Renal pelvis (tissue), 12 donors: Measurements from ENCODE around the gene JAKMIP3. TPM values are rescaled to one million over a fixed set of nuclear protein-coding genes. Genes with fewer than 3 reads are reported as not detected.

Experiments used
- DNase-seq: peaks from one replicate; pipeline ENCODE4 v3.0.0-alpha.2; 2013
- long read RNA-seq, 16 experiments: transcript quantifications; one replicate each; lab custom pipeline, GENCODE V29; 2026
- polyA plus RNA-seq, 3 donors: library from polyadenylated mRNA; unstranded; fragments of 120-200 nt; gene quantifications; one replicate each; pipeline ENCODE4 v1.2.1, GENCODE V29; 2013; ENCODE audit not compliant: insufficient read length in 3 of 3

Gene JAKMIP3
- polyA plus RNA-seq: under 1 TPM; 0.19 to 0.41 (median 0.39) TPM
- long read RNA-seq, donor 1: 0 reads
- long read RNA-seq, donor 2: 0 reads
- long read RNA-seq, donor 3: 0 reads
- long read RNA-seq, donor 4: 0 reads
- long read RNA-seq, donor 5: 0 reads
- long read RNA-seq, donor 6: 0 reads
- long read RNA-seq, donor 7: 0 reads
- long read RNA-seq, donor 8: 0 reads
- long read RNA-seq, donor 9: 0 reads
- long read RNA-seq, donor 10: 0 reads
- long read RNA-seq, donor 11: 0 reads
- long read RNA-seq, donor 12: 0 reads
- long read RNA-seq, donor 13: 0 reads
- long read RNA-seq, donor 14: 0 reads
- long read RNA-seq, donor 15: 0 reads
- long read RNA-seq, donor 16: 0 reads

DNA sequence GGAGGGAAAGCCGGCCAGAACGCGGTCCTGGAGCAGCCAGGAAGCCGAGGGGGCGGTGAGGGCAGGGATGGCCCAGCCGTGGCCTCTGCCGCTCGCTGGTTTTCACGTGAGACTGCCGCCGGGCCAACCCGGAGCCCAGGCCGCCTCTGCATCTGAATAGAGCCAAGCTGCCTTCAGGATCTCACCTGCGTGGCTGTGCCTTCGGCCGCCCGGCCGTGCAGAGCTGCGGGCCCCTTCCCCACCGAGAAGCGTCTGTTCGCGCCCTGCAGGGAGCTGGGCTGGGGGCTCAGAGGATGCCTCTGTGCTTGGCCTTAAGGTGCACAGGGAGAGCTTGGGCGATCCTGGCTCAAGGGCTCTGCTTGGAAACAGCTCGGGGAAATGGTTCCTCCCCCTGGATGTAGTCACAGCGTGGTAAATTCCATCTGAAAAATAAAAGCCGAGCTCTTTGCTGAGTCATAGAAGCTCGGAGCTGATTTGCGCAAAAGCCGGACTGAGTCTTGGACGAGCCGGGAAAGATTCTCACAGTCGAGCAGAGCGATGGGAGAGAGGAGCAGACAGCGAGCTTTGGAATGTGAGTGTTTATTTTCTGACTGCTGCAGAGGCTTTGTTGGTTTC is at the start of gene JAKMIP3:
JAKMIP3 (plus strand) TSS at position 456 of the 615 bp plus-strand sequence. CDS start 38,863 bp downstream, outside the sequence.
- DNase-seq: peak; percentile 68

DNA sequence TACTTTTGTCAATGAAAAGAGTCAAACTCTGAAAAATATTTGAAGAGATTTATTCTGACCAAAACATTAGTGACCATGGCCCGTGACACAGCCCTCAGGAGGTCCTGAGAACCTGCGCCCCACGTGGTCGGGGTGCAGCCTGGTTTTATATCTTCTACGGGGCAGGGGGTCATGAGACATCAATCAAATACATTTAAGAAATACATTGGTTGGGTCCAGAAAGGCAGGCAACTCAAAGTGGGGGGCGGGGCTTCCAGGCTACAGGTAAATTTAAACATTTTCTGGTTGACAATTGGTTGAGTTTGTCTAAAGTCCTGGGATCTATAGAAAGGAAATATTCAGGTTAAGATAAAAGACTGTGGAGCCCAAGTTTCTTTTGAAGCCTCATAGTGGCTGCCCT is 49.2 kb upstream of the JAKMIP3 start:
- no peak for DNase-seq

- DNase-seq: no peak
Observed at GRCh38 chr10:132018446-132018845, 47.3 kb upstream of the JAKMIP3 start.

- no peak for DNase-seq
Observed at GRCh38 chr10:132019366-132019765, 46.4 kb upstream of the JAKMIP3 start.

DNA sequence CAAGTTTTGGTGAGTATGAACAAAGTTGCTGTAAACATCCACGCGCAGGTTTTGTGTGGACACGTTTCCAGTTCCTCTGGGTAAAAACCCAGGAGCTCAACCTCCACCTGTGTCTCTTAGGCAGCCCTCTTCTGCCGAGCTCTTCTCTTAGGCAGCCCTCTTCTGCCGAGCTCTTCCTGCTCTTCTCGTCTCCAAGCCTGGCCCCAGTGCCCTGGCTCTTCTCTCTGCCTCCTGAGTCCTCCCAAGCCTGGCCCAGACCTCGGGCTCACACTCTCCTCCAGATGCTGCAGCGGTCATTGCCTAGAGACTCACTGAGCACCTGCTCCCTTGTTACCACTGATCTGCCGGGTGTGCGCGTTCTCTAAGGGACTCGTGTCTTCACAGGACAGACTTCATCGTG is 45.3 kb upstream of the JAKMIP3 start:
- no peak for DNase-seq

DNA sequence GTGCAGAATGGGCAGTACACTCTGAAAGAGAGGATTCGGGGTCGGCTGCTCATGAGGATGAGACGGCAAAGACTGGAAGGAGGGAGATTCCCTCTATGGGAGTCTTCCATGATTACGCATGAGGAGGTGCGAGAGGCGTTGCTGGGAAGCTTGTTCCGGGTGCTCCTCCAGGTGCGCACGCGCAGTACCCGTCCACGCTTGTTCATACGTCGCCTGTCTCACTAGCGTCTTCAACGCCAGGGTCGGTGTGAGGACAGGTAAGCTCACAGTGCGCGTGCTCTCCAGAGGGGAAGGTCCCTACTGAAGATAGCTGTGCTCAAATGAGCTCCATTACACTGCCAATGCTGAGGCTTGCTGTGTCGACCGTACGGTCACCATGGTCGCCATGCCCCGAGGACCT is 44.7 kb upstream of the JAKMIP3 start:
- no peak for DNase-seq

DNA sequence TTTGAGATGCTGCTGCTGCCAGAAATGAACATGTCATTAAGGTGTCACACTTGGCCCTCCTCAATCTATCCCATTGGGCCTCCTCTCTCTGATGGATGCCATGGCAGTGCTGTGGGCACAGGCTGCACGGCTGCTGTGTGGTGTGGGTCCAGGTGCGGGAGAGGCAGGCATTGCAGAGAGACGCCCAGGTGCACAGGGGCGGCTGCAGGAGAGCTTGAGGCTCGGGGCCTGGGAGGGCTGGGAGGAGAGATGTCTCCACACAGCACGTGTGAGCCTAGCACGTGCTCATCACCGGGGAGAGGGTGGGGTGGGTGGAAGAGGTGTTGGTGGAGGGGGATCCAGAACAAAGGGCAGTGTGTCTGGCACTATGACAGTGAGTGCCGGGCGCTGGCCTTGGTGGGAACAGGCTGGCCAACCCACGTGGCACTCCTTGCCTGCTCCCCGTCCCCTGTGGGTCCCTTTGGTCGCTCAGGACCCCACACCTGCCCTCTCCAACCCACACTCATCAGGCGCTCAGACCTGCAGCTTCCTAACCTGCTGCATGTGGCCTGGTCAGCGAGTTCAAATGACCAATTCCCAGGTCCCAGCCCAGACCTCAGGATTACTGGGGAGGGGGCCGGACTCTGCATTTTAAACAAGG is 44.1 kb upstream of the JAKMIP3 start:
- no peak for DNase-seq

- no peak for DNase-seq
Observed at GRCh38 chr10:132022241-132022640, 43.5 kb upstream of the JAKMIP3 start.

DNA sequence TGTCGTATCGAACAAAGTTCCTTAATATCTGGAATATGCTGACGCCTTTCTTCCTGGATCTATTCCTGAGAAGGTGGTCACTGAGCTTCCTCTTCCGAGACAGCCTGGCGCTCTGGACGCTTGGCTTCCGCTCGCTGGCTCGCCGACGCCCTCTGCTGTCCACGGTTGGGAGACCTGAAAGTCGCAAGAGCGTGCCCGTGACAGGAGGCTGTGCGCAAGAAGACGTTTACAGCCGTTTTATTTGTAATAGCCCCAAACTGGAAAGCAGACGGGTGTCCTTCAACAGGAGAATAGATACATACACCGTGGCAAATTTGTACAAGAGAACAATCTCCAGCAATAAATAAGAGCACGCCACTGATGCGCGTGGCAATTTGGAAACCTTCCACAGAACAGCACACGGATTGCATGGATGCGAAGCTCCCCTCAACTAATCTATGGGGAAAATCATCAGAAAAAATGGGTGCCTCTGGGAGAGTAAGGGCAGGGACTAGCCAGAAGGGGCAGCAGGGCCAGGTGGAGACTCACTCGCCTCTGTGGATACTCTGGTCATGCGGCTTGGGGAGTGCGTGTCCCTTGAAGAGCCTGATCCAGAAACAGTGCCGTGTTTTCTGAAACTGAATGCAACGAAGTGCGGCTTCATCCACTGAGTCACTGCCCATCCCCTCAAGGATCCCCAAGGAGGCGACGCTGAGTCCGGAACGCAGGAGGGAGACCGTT is 42.5 kb upstream of the JAKMIP3 start:
- DNase-seq: peak; percentile 70

DNA sequence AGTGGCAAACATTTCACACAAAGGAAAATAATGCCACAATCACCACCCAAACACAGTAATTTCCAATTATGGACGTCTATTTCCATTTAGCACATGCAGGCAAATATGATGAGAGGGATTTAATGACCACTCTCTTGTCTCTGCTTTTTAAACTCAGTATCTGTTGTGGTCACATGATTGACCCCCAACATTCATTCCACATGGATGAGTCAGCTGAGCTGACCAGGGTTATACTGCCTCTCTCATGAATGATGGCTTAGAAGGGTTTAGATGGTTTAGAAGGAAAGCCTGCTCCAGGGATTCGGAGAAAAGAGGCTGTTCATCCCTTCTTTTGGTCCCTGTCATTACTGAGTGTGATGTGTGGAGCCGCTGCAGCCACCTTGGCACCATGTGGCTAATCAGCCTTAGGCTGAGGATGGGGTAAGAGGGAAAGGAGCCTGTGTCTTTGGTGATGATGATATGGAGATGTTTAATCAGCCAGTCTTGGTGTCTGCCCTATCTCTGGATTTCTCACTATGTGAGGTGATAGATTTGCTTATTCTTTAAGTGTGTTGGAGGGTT is 38.2 kb upstream of the JAKMIP3 start:
- no peak for DNase-seq

DNA sequence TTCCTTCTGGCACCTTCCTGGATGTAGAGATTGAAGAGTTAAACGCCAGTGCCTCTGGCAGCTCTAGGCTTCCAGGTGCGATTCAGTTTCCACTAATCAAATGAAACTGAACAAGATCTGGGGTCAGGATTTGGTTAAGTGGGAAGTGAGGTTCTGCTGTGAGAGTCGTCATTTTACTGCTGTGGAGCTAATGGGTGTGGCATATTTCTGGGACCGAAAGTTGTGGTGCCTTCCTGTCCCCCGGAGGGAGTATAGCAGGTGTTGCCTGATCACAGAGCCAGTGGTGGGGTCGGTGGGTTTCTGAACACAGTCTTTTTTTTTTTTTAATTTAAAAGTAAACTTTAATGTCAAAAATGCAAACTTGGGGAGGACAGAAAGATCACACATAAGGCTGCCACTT is 37.0 kb upstream of the JAKMIP3 start:
- no peak for DNase-seq

DNA sequence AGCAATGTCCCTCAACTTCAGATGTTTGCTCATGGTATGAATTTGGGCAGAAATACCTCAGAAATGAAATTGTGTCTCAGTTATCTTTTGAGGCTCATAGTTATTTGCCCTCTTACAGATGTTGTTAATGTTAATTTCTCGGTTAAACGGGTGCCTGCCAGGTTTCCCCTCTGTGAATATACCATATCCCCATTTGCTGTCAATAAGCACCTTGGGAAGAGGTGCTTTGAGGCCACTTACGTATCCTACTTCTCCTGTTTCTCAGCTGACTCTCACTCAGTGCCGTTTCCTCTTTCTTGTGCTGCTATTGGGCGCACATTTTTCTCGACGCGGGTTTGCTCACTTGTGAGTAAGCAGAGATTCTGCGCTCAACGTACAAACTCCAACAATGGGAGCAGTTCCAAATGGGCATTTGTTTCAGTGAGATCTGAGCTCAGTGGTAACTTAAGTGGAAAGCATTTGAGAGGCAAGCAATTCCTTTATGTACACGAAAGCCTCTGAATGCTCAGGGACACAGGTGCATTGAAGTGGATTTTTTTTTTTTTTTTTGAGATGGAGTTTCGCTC is 34.8 kb upstream of the JAKMIP3 start:
- DNase-seq: no peak

DNA sequence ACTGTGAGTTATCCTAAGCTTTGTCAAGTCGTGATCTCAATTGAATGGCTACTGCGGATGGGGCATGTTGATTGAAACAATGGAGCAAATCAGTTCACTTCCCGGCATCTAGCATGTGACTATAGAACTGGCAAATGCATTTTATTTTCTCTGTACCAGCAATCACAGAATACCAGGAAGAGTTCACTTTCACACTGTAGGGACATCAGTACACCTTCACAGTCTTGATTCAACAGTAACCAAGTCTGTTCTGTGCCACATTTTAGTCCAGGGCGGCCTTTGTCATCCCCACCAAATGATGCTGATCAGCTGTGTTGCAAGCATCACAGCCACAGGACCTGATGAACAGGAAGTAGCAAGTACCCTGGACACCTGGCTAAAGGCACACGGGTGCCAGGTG is 32.1 kb upstream of the JAKMIP3 start:
- no peak for DNase-seq

DNA sequence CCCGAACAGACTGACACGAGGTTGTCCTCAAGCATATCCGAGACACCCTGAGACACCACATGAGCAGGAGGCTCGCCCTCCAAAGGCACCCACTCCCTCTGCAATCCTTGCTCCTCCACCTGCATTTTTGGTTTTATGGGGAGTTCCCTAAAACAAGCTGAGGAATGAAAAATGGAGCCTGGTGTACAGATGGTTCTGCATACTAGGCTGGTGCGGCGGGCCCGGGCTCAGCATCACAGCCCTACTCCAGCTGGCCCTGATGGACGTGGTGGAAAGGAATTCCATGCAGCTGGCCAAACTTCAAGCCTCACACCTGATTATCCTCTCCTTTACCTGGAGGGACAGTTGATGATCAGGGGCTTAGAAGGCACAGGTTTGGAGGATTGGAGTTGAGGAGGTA is 30.3 kb upstream of the JAKMIP3 start:
- DNase-seq: no peak

DNA sequence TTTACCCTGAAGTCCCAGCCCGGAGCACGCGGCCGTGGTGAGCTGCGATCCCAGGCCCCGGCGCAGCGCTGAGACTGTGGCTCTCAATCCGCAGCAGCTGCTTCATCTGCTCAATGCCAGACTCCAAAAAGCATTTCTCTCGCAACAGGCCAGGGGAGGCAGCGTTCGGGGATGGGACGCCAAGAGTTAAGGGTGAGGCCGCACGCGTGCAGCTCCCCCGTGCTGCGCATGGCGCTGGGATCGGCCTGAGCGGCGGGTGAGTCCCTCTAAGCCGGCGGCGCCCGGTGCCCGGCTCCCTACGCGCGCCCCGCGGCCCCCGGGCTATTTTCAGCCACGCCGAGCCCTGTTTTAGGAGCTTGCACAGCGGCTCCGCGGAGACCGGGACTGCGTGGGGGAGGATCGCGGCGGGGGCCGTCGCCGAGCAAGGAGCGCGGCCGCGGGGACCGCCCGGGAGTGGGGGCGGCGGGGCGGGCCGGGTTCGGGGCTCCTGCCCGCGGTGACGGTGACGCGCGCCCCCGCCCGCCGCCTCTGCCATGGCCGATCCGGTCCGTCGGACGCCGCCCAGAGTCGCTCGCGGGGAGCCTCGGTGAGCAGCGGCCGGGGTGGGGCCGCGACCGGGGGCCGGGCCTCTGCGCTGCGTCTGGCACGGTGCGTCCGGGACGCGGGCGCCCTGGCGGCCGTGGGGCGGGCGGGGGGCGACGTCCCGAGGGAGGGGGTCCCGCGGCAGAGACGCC is 29.4 kb upstream of the JAKMIP3 start:
- peak; percentile 42 for DNase-seq

- no peak for DNase-seq
Observed at GRCh38 chr10:132036887-132037675, 28.7 kb upstream of the JAKMIP3 start.

- DNase-seq: no peak
Observed at GRCh38 chr10:132037676-132037975, 28.1 kb upstream of the JAKMIP3 start.

- no peak for DNase-seq
Observed at GRCh38 chr10:132039371-132039770, 26.4 kb upstream of the JAKMIP3 start.

DNA sequence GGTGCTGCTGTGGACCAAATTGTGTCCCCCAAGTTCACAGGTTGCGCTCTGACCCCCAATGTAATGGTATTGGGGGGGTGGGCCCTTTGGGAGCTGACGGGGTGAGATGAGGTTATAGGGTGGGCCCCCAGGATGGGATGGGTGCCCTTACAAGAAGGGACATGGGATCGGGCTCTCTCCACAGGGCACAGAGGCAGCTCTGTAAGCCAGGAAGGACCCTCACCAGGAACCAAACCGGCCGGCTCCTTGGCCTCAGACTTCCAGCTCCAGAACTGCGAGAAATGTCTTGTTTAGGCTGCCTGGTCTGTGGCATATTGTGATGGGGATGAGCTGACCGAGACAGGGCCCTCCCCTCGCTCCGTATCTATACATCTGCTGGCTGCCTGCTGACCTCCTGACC is 25.7 kb upstream of the JAKMIP3 start:
- DNase-seq: no peak

DNA sequence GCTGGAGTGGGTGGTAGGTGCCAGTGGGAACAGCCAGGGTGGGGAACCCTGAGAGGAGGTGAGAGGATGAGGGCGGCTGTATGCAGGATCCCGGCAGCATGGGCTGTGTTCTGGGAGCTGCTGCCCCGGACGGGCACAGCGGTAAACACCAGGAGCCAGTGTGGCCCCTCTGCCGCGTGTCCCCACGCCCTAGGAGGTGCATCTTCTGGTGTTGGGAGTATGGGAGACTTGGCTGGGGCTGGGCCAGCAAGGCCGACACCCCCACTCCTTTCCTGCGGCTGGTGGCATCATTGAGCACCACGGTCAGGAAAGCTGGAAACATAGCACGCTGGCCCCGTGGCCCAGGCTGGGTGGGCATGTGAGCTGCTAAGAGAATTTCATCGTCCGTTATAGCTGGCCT is 24.4 kb upstream of the JAKMIP3 start:
- DNase-seq: no peak
